WERI-Rb-1 (cell line): ENCODE measurements around the gene ELF1.

Experiments
- DNase-seq: peaks from one replicate; pipeline ENCODE4 v3.0.0-alpha.2; 2020
- H3K27ac ChIP-seq: fragments of 250-450 bp; sonication (Bioruptor Pico); 2 replicates; pipeline ENCODE4 v1.5.1; 2020; ENCODE audit warnings: mild to moderate bottlenecking, moderate library complexity
- H3K27me3 ChIP-seq: fragments of 250-450 bp; sonication (Bioruptor Pico); 2 replicates; pipeline ENCODE4 v1.5.1; 2021; ENCODE audit warnings: mild to moderate bottlenecking, low read depth, moderate library complexity; ENCODE audit not compliant: insufficient read depth, severe bottlenecking
- H3K36me3 ChIP-seq: fragments of 250-450 bp; sonication (Bioruptor Pico); 2 replicates; pipeline ENCODE4 v1.5.1; 2020; ENCODE audit warnings: mild to moderate bottlenecking, moderate library complexity
- H3K4me3 ChIP-seq: 2 replicates; pipeline ENCODE4 v1.5.1; 2011; ENCODE audit warnings: low read depth, mild to moderate bottlenecking, control low read depth, low read length
- H3K9me3 ChIP-seq: fragments of 250-450 bp; sonication (Bioruptor Pico); 2 replicates; pipeline ENCODE4 v1.5.1; 2021; ENCODE audit warnings: mild to moderate bottlenecking, moderate library complexity; ENCODE audit not compliant: severe bottlenecking
- TF ChIP-seq, protein P1 (sequence below): IDR thresholded peaks from 2 replicates; pipeline ENCODE4 v1.5.1; 2011; ENCODE audit warnings: low read depth, mild to moderate bottlenecking, control low read depth, inconsistent platforms, low read length

The ELF1 gene

DNA sequence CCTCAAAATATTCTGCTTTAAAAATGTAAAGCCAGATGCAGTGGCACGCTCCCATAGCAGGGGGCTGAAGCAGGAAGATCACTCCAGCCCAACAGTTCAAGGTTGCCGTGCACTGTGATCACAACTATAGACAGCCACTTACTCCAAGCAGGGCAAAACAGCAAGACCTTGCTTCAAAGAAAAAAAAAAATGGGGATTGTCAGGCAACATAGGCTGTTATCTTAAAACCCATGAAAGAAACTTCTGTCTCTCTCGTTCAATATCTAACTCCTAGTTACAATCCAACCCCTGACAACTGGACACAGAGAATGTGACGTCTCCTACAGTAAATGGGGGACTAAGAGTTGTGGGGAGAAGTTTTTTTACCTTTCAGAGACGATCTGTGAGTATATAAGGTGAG lies 17.4 kb downstream of the ELF1 start:
- H3K9me3 ChIP-seq = no peaks in the 10 kb centered on the region
- H3K36me3 ChIP-seq = no peaks in the 10 kb centered on the region
- DNase-seq = no peak
- TF ChIP-seq, protein P1, sequence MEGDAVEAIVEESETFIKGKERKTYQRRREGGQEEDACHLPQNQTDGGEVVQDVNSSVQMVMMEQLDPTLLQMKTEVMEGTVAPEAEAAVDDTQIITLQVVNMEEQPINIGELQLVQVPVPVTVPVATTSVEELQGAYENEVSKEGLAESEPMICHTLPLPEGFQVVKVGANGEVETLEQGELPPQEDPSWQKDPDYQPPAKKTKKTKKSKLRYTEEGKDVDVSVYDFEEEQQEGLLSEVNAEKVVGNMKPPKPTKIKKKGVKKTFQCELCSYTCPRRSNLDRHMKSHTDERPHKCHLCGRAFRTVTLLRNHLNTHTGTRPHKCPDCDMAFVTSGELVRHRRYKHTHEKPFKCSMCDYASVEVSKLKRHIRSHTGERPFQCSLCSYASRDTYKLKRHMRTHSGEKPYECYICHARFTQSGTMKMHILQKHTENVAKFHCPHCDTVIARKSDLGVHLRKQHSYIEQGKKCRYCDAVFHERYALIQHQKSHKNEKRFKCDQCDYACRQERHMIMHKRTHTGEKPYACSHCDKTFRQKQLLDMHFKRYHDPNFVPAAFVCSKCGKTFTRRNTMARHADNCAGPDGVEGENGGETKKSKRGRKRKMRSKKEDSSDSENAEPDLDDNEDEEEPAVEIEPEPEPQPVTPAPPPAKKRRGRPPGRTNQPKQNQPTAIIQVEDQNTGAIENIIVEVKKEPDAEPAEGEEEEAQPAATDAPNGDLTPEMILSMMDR = no peak
- H3K27me3 ChIP-seq = no peaks in the 10 kb centered on the region
- no peak overlapping the region for H3K27ac ChIP-seq
- no peak overlapping the region for H3K4me3 ChIP-seq

DNA sequence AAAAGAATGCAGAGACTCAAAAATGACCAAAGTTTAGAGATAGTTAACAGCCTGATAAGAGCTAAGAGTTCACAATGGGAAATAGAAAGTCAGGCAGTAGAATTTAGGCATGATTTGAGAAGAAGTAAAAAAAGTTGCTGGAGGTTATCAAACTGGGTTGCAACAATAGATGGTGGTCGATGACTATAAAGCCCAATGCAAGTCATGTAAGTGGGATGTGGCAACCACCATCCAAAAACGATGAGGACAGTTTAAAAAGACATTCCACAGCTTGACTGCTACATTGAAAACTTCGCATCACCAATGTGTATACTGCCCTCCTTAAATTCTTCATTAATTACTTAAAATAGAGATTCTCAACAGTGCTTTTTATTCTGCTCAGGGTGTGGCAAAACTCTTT lies 19.7 kb downstream of the ELF1 start:
- Histone ChIP-seq H3K9me3 (no peaks in the 10 kb centered on the region), H3K4me3 (no peak overlapping the region), H3K27me3 (no peaks in the 10 kb centered on the region), H3K27ac (no peak overlapping the region), H3K36me3 (no peaks in the 10 kb centered on the region)
- DNase-seq = no peak
- TF ChIP-seq, protein P1 = no peak

DNA sequence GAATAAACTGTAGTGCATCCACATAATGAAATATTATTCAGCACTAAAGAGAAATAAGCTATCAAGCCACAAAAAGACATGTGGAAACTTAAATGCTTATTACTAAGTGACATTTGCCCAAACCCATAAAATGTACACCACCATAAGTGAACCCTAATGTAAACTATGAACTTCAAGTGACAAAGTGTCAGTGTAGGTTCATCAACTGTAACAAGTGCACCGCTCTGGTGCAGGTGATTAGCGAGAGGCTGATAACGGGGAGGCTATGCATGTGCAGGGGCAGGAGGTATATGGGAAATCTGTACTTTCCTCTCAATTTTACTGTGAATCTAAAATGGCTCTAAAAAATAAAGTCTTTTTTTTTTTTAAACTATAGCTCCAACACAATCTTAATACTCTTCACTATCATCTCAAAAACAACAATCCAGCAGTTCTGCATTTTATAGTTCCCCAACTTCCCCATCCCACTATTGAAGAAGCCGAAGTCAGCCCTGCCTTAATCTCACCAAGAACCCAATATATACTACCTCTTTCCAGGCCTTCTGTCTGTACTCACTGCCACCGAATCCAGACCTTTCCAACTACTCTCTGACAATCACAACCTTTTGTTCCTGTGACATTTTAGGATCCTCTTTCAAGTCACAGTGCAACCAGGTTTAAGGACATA lies 22.6 kb downstream of the ELF1 start:
- H3K4me3 ChIP-seq = no peak overlapping the region
- DNase-seq = no peak
- no peaks in the 10 kb centered on the region for H3K36me3 ChIP-seq
- H3K27me3 ChIP-seq = no peaks in the 10 kb centered on the region
- no peaks in the 10 kb centered on the region for H3K9me3 ChIP-seq
- TF ChIP-seq, protein P1 = no peak
- H3K27ac ChIP-seq = no peak overlapping the region

DNA sequence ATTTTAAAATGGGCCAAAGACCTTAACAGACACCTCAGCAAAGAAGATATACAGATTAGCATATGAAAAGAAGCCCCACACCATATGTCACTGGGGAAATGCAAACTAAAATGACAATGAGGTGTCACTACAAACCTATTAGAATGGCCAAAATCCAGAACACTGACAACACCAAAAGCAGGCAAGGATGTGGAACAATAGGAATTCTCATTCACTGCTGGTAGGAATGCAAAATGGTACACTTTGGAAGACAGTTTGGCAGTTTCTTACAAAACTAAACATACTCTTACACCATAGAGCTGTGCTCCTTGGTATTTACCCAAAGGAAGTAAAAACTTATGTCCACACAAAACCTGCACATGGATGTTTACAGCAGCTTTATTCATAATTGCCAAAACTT lies 23.1 kb downstream of the ELF1 start:
- no peaks in the 10 kb centered on the region for H3K9me3 ChIP-seq
- H3K27me3 ChIP-seq = no peaks in the 10 kb centered on the region
- H3K4me3 ChIP-seq = no peak overlapping the region
- TF ChIP-seq, protein P1 = no peak
- no peaks in the 10 kb centered on the region for H3K36me3 ChIP-seq
- no peak overlapping the region for H3K27ac ChIP-seq
- no peak for DNase-seq

DNA sequence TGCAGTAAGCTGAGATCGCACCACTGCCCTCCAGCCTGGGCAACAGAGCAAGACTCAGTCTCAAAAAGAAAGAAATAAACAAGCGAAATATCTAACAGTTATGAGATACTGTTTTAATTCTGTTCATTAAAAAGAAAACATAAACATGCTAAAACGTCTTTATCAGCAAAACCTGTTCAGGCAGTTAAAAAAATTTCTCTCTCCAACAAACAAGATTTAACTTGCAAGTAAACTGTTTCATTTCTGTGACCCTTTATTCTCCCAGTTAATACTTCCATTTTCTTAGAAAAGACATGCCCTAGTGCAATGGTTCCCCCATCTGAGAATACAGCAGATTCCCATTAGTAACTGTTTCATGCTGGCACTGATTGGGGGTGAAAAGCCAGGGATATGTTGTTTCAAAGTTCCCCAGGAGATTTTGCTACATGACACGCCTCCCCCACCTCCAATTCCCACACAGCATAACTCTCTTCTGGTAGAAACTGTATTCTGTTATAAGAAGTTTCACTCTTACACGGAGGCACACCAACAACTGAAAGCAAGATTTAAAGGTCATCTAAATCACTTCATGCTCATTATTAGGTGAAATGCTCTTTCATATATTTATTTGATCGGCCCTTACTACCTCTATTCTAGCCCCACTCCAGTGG lies 24.4 kb downstream of the ELF1 start:
- Histone ChIP-seq H3K27ac (no peak overlapping the region), H3K36me3 (no peaks in the 10 kb centered on the region)
- TF ChIP-seq, protein P1 = no peak

More for the DNA sequence above, 24.4 kb downstream of the ELF1 start:
- no peak for DNase-seq
- no peaks in the 10 kb centered on the region for H3K27me3 ChIP-seq
- H3K4me3 ChIP-seq = no peak overlapping the region
- H3K9me3 ChIP-seq = no peaks in the 10 kb centered on the region
